Left ventricle myocardium superior (tissue), 1 donor: ENCODE measurements around the gene PLXNB2. TPM values are rescaled to one million over a fixed set of nuclear protein-coding genes. Genes with fewer than 3 reads are reported as not detected.

ENCODE experiments used
- ATAC-seq: fragments of 200-7000 bp; cut with Tn5 transposase; one replicate; pipeline ENCODE4 v1.9.1; 2020; ENCODE audit warnings: mild to moderate bottlenecking, moderate library complexity
- DNase-seq: peaks from one replicate; pipeline ENCODE4 v3.0.0-alpha.2; 2020
- intact Hi-C: fragments of 100-400 bp; cut with micrococcal nuclease; formaldehyde crosslinking; loops from one replicate; pipeline ENCODE4 v1.11.0; 2022
- total RNA-seq: library from RNA; stranded (reverse); fragmentation: NEBNext Ultra II Directional; extraction: Animal tissue kit (Norgen Biotek cat#: 25700); gene quantifications from one replicate; pipeline ENCODE4 v1.2.1, GENCODE V29; 2021
- donor health status: DM: no; HTN: yes; CAD: no; lungs with severe emphysema.

Gene PLXNB2
- total RNA-seq, 1 donor from 2014 or later: 81.7 TPM

GRCh38 chr22:50227579-50228215 lies 79.7 kb downstream of the PLXNB2 start:
- DNase-seq (no peak), ATAC-seq (no peak)
- intact Hi-C loops: no loop called here

- no peak for ATAC-seq
- no peak for DNase-seq
- intact Hi-C loops: no loop called here
Measured at GRCh38 chr22:50226875-50227165, 80.6 kb downstream of the PLXNB2 start.

GRCh38 chr22:50226063-50226874 lies 81.2 kb downstream of the PLXNB2 start:
- ATAC-seq: no peak
- no peak for DNase-seq
- intact Hi-C loops: no loop called here

DNA sequence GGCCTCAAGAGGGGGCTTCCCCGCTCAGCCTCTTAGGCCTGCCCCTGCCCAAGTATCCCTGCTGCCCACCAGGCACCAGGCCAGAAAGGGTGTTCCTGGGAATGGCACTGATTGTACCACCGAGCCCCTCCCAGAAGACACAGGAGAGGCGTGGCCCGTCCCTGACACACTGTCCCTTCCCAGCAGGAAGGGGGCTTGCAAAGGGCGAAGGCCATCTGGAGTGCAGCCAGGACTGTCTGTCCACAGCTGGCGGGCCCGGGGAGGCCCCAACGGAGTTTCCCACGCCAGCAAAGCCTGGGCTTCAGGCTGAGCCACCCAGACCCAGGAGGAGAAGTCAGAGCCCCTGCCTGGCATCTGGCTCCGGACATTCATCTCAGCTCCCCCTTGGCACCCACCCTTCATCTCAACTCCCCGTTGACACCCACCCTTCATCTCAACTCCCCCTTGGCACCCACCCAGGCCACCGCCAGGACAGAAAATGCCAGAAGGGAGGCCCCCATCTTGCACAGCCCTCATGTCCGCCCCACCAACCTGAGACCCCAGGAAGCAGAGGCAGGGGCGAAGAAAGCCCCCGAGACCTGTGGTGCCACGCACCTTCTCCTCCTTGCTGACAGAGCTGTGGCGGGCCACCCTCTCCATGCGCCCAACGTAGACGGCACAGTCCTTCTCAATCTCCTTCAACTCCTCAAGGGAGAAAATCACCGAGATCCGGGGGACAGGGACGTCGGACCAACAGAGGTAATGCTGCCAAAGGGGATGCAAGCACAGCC lies 82.1 kb downstream of the PLXNB2 start:
- DNase-seq (no peak), ATAC-seq (no peak)
- intact Hi-C loops: no loop called here

Other genes with a start within 250 kb of the PLXNB2 start
- gene TTLL8, start 249.3 kb downstream of the PLXNB2 start, total RNA-seq: not detected
- gene MLC1, start 222.2 kb downstream of the PLXNB2 start, total RNA-seq: 0.10 TPM
- 0.22 TPM for gene MOV10L1, start 217.6 kb downstream of the PLXNB2 start, total RNA-seq
- gene PANX2, start 136.9 kb downstream of the PLXNB2 start, total RNA-seq: 0.40 TPM
- 23.8 TPM for gene TRABD, start 121.7 kb downstream of the PLXNB2 start, total RNA-seq
- 14.5 TPM for gene SELENOO, start 106.6 kb downstream of the PLXNB2 start, total RNA-seq
- gene TUBGCP6, start 62.6 kb downstream of the PLXNB2 start, total RNA-seq: 18.4 TPM
- gene HDAC10, start 56.4 kb downstream of the PLXNB2 start, total RNA-seq: 12.7 TPM
- 15.8 TPM for gene MAPK12, start 46.0 kb downstream of the PLXNB2 start, total RNA-seq
- gene MAPK11, start 37.3 kb downstream of the PLXNB2 start, total RNA-seq: 9.1 TPM
- 1.4 TPM for gene DENND6B, start 19.4 kb upstream of the PLXNB2 start, total RNA-seq
- gene PPP6R2, start 35.7 kb upstream of the PLXNB2 start, total RNA-seq: 44.3 TPM
- 55.5 TPM for gene SBF1, start 167.4 kb upstream of the PLXNB2 start, total RNA-seq
- gene ADM2, start 173.9 kb upstream of the PLXNB2 start, total RNA-seq: not detected
- gene MIOX, start 179.2 kb upstream of the PLXNB2 start, total RNA-seq: not detected
- 27.6 TPM for gene LMF2, start 200.1 kb upstream of the PLXNB2 start, total RNA-seq
- 30.6 TPM for gene NCAPH2, start 200.6 kb upstream of the PLXNB2 start, total RNA-seq
- gene SCO2, start 218.0 kb upstream of the PLXNB2 start, total RNA-seq: 1.3 TPM
- 12.7 TPM for gene TYMP, start 222.4 kb upstream of the PLXNB2 start, total RNA-seq
- gene KLHDC7B, start 238.3 kb upstream of the PLXNB2 start, total RNA-seq: not detected